ENCODE measurements around the gene COL25A1. TPM values are rescaled to one million over a fixed set of nuclear protein-coding genes. Genes with fewer than 3 reads are reported as not detected.

COL25A1 gene
- 0.55 and 0.57 TPM in 2 replicates for total RNA-seq

GRCh38 chr4:109302361-109303139 is at the start of gene COL25A1:
TSS of gene COL25A1 (minus strand) at chr4:109302658.

GRCh38 chr4:108762559-108763225 is 539.8 kb downstream of the COL25A1 start, which contains the start of gene ETNPPL:
TSS of gene ETNPPL (minus strand) at chr4:108763053. CDS start at chr4:108762898, 155 bp downstream.

Other genes starting within 250 kb of the COL25A1 start
- gene SEC24B, start 131.2 kb upstream of the COL25A1 start, total RNA-seq: 9.1 and 9.5 TPM in 2 replicates